Stimulated activated CD4-positive, alpha-beta T cell treated with anti-CD3 and anti-CD28 coated beads, TNF-alpha, amount 100 ng/mL, for 1 hour (primary cell): ENCODE results near the gene NBAS.

Experiments used
- DNase-seq, 3 donors: peaks; one replicate each; pipeline ENCODE4 v3.0.0-alpha.2; 2020; ENCODE audit warnings: low read depth in 3 of 3, low spot score in 1 of 3

The NBAS gene

GRCh38 chr2:15372019-15372418, 189.1 kb downstream of the NBAS start:
- DNase-seq, result no peak

DNA sequence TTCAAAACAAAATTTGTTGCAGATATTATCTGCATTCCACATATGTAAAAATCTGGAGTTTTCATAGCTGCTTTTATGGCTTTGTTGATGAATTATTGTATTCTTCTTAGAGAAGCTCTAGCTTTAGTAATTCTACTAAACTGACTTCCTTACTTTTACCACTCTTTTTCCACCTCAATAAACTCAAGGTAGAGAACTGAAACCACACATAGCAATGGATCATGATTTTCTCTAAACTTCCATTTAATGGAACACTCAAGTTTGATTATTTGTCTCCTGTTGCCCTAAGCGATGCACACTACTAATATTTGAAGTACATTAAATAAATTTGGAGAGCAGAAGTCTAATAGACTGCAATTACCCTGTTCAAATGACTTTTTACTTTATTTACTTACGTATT, 192.0 kb downstream of the NBAS start:
- DNase-seq, result no peak

- no peak for DNase-seq
Measured at GRCh38 chr2:15367715-15368114, 193.4 kb downstream of the NBAS start.

GRCh38 chr2:15367205-15367604, 193.9 kb downstream of the NBAS start:
- no peak for DNase-seq

GRCh38 chr2:15365411-15365810, 195.7 kb downstream of the NBAS start:
- DNase-seq, result no peak

DNA sequence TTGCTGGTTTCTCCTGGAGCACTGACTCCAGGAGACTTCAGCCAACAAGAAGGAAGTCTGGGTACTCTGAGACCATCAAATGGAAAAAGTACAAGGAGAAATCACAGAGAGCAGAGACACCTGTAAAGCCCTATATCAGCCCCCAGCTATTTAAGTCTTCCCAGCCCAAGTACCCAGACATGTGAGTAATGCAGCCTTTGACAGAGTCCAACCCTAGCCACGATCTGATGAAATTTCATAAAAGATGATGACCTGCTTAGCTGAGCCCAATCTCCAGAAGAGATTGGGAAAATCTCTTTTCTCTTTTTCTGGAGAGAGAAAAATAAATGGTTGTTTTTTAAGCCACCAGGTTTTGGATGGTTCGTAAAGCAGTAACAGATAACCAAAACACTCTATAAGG, 196.6 kb downstream of the NBAS start:
- DNase-seq, result no peak

DNA sequence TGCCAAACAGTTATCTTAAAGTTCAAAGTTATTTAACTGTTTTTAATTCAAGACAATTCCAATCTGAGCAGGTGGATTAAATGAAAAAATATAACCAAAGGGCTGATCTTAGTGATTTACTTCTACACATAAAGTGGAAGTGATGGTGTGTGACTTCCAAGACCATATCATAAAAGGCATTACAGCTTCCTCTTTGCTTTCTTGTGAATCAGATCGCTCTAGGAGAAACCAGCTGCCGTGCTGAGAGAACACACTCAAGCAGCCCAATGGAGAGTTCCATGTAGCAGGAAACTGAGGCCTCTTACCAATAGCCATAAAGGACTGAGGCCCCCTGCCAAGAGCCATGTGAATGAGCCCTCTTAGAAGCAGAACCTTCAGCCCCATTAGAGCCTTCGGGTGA, 197.4 kb downstream of the NBAS start:
- no peak for DNase-seq

- no peak for DNase-seq
Measured at GRCh38 chr2:15363142-15363541, 198.0 kb downstream of the NBAS start.

GRCh38 chr2:15359716-15360531, 201.2 kb downstream of the NBAS start:
- no peak for DNase-seq

- DNase-seq, result no peak
Measured at GRCh38 chr2:15357922-15358321, 203.2 kb downstream of the NBAS start.

DNA sequence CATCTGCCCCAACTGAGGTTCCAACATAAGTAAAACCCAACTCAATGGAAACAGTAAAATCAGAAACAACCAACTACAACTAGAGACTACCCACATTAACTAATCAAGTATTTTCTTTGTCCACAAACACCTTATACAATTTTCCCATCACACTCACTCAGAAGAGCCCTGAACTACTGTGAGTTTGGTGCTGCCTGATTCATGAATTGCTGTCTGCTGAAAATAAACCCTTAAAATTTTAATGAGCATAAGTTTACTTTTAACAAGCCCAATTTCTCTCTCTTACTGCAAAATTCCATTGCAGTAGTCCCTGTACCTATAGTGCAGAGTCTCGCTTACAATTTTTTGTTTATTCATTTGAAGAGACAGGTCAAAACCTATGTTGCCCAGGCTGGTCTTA, 203.9 kb downstream of the NBAS start:
- no peak for DNase-seq

- DNase-seq, result no peak
Measured at GRCh38 chr2:15355386-15355785, 205.7 kb downstream of the NBAS start.

GRCh38 chr2:15354596-15355366, 206.4 kb downstream of the NBAS start:
- no peak for DNase-seq

DNA sequence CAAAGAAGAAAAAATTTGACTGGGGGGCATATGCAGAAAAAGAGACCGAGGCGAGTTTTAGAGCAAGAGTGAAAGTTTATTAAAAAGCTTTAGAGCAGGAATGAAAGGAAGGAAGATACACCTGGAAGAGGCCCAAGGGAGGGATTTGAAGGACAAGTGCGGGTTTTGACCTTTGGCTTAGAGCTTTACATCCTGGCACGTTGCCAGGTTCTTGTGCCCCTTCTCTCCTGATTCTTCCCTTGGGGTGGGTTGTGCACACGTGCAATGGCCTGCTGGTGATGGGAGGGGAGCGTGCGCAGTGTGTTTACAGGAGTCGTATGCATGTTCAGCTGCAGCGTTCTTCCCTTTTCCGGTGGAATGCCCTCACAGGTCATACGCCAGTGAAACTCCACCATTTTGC, 208.8 kb downstream of the NBAS start:
- no peak for DNase-seq

DNA sequence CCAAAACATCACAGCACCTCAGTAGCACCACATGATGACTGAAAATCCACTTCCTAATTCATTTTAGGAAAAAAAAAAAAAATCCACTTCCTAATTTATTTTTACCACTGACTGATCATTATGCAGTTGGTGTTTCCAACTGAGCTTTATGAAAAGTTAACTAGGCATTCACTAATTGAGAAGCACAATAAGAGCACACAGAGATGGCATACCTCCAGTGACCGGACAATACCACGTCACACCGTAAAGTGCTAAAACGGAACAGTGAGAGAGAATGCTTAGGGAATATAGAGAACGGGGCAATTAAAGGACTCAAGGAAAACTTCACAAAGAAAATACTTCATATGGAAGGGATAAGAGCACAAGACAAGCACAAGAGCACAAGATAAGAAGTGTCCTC, 212.5 kb downstream of the NBAS start:
- no peak for DNase-seq

DNA sequence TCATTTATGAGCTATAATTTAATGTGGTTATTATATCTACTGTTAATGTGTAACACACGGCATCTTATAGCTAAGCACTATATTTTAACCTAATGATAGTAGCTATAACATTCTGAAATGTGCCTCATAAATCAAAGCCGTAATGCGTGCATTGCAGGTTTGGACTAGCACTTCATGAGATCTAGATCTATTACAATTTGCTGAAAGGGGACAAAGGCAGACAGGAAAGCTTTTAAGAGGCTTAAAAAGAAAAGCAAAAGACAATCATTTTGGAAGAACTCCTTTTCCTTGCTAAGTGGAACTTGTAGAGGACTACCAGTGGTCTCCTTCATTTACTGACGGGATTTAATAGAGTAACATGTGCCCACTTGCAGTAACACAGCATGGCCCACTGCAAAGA, 213.1 kb downstream of the NBAS start:
- DNase-seq, result no peak

DNA sequence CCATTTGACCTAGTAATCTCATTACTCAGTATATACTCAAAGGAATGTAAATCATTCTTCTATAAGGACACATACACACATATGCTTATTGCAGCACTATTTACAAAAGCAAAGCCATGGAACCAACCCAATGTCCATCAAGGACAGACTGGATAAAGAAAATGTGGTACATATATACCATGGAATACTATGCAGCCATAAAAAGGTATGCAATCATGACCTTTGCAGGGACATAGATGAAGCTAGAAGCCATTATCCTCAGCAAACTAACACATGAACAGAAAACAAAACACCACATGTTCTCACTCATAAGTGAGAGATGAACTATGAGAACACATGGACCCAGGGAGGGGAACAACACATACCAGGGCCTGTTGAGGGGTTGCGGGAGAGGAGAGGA, 214.5 kb downstream of the NBAS start:
- DNase-seq, result no peak

DNA sequence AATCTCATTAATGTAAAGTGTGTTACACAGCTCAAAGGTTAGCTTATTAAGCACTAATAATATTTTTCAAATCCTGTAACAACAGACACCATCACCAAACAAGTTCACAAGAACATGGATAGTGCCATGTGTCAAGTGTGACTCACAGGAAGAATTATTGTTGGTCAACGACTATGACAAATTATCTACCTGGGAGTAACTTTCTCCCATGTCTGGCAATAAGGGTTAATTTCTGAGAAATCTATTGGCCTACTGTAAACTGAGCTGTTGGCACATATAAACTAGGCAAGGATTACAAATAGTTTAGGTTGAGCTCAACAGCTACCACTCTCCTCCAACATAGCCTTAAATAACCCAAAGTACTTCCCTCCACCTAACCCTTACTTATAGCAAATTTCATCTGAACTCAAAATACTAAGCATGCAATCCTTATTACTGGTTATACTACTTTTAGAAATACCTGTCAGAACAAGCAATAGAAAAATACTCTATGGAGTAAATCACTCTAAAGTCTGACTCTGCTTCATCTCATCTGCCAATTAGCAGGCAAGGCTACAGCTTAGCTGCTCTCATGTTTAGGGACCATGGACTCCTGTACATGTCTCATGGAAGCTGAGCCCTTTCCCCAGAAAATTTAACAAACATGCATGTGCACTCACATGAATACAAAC, 223.0 kb downstream of the NBAS start:
- no peak for DNase-seq

GRCh38 chr2:15334644-15335326, 226.3 kb downstream of the NBAS start:
- no peak for DNase-seq

DNA sequence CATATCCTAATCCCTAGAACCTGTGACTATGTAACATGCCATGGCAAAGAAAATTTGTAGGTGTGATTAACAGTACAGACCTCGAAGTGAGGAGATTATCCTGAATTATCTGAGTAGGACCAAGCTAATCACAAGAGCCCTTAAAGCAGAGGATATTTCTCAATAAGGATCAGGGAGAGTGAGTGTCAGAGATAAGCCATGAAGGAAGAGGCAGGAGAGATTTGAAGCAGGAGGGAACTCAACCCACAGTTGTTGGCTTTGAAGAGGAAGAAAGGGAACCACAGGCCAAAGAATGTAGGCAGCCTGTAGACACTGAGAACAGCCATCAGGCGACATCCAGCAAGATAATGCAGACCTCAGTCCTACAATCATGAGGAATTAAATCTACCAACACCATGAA, 229.3 kb downstream of the NBAS start:
- no peak for DNase-seq

- DNase-seq, result no peak
Measured at GRCh38 chr2:15325296-15325695, 235.8 kb downstream of the NBAS start.

DNA sequence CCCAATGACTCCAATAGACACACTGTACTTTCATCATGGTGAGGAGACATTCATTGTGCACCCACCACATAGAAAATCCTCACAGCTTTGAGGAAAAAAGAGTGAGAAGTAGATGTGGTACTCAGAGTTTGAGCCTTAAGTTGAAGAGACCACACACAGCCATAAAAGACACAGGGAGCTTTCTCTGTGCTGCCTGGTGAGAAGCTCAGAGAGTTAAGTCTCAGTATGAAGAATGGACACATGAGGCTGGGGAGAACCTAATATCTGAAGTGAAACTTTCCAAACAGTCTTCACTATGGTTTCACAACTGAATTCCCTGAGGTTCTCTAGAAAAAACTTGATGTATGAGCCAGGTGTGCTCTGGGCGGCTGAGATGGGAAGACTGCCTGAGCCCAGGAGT, 237.9 kb downstream of the NBAS start:
- no peak for DNase-seq
